Endothelial cell of umbilical vein (primary cell): Measurements from ENCODE around the gene ABHD8. TPM values are rescaled to one million over a fixed set of nuclear protein-coding genes. Genes with fewer than 3 reads are reported as not detected.

Experiments used
- BruUV-seq: library from RNA; stranded (reverse); fragments of 400-500 nt; replicated peaks from 2 replicates; lab custom pipeline; 2021; lab: Mats Ljungman, UMichigan
- CTCF ChIA-PET: fragments of 300-600, 350-600 bp; sonication (Branson Sonifier 250); formaldehyde crosslinking; loops from one replicate; lab custom pipeline; 2021; ENCODE audit warnings: antibody characterized with exemption, inconsistent platforms; lab: Charles Lee
- POLR2A ChIA-PET: fragments of 300-600, 350-600 bp; sonication (Branson Sonifier 250); formaldehyde crosslinking; loops from one replicate; lab custom pipeline; 2021; ENCODE audit warnings: antibody characterized with exemption, inconsistent platforms; lab: Charles Lee
- DNase-seq: peaks from one replicate; pipeline ENCODE4 v3.0.0-alpha.2; 2011; ENCODE audit warnings: low read depth, low spot score
- FAIRE-seq: peaks from 2 replicates; lab custom pipeline; 2011; peaks lifted over from hg19 to GRCh38; lab: Jason Lieb, UNC
- H2AFZ ChIP-seq: 2 replicates; pipeline ENCODE4 v1.6.0; 2012; ENCODE audit warnings: low read depth, low read length, control low read depth, inconsistent platforms
- H3K27ac ChIP-seq: 2 replicates; pipeline ENCODE4 v1.5.1; 2011; ENCODE audit warnings: low read depth, mild to moderate bottlenecking, control low read depth, low read length, moderate library complexity; ENCODE audit not compliant: insufficient read depth
- H3K27me3 ChIP-seq, 2 experiments: 2 replicates each; pipeline versions ENCODE4 v1.6.0 to v1.6.1; 2011; ENCODE audit warnings: low read length in 2 of 2, mixed read lengths in 1 of 2; ENCODE audit not compliant: control insufficient read depth in 2 of 2, insufficient read depth in 2 of 2
- H3K36me3 ChIP-seq, 2 experiments: 2 replicates in 1 of 2; 3 replicates in 1 of 2; pipeline ENCODE4 v1.5.1; 2011; ENCODE audit warnings: low read length in 2 of 2, mild to moderate bottlenecking in 1 of 2, moderate library complexity in 1 of 2; ENCODE audit not compliant: control insufficient read depth in 2 of 2, insufficient read depth in 2 of 2; ENCODE audit errors: extremely low read depth in 1 of 2
- H3K4me1 ChIP-seq: 3 replicates; pipeline ENCODE4 v1.5.1; 2011; ENCODE audit warnings: mild to moderate bottlenecking, low read length; ENCODE audit not compliant: control insufficient read depth, insufficient read depth; ENCODE audit errors: extremely low read depth
- H3K4me2 ChIP-seq: 2 replicates; pipeline ENCODE4 v1.6.1; 2011; ENCODE audit warnings: low read length, control low read depth, mixed read lengths; ENCODE audit not compliant: insufficient read depth
- H3K4me3 ChIP-seq, 3 experiments: fragments of 200-600 bp in 1 of 3; sonication (generic), shearing (Covaris generic) in 1 of 3; replicated peaks in 1 of 3; 2 replicates each; pipeline ENCODE4 v1.5.1; 2011 to 2016; ENCODE audit warnings: control low read depth in 3 of 3, low read length in 3 of 3, mild to moderate bottlenecking in 2 of 3, inconsistent platforms in 1 of 3, low read depth in 1 of 3, moderate library complexity in 1 of 3; ENCODE audit not compliant: insufficient read depth in 1 of 3
- H3K79me2 ChIP-seq: 2 replicates; pipeline ENCODE4 v1.6.0; 2012; ENCODE audit warnings: low read length, inconsistent platforms; ENCODE audit not compliant: control insufficient read depth, insufficient read depth
- H3K9ac ChIP-seq: replicated peaks from 2 replicates; pipeline ENCODE3; 2011; ENCODE audit warnings: low read length, control low read depth; ENCODE audit not compliant: insufficient read depth; ENCODE audit errors: extremely low read depth
- H3K9me1 ChIP-seq: replicated peaks from 3 replicates; pipeline ENCODE4 v1.6.0; 2011; ENCODE audit warnings: mild to moderate bottlenecking, low read length; ENCODE audit not compliant: control insufficient read depth, insufficient read depth; ENCODE audit errors: extremely low read depth
- H3K9me3 ChIP-seq: replicated peaks from 2 replicates; pipeline ENCODE4 v1.5.1; 2012; ENCODE audit warnings: low read length, inconsistent platforms; ENCODE audit not compliant: control insufficient read depth, insufficient read depth
- H4K20me1 ChIP-seq: replicated peaks from 2 replicates; pipeline ENCODE3; 2011; ENCODE audit warnings: mild to moderate bottlenecking, low read length; ENCODE audit not compliant: control insufficient read depth, insufficient read depth; ENCODE audit errors: extremely low read depth
- CTCF ChIP-seq, 2 donors: IDR thresholded peaks; 1 replicate in 1 of 2; 2 replicates in 1 of 2; pipeline ENCODE4 v1.5.1; 2011; ENCODE audit warnings: low read length in 2 of 2, mild to moderate bottlenecking in 2 of 2, moderate library complexity in 2 of 2, control low read depth in 1 of 2, inconsistent platforms in 1 of 2, low read depth in 1 of 2; ENCODE audit not compliant: insufficient read depth in 1 of 2; ENCODE audit errors: extremely low read depth in 1 of 2
- EZH2 ChIP-seq: IDR thresholded peaks from 2 replicates; pipeline ENCODE4 v1.6.1; 2012; ENCODE audit warnings: borderline replicate concordance, low read depth, mild to moderate bottlenecking, moderate library complexity, low read length, inconsistent platforms; ENCODE audit not compliant: severe bottlenecking
- FOS ChIP-seq: IDR thresholded peaks from 2 replicates; pipeline ENCODE4 v1.6.1; 2011; ENCODE audit warnings: mild to moderate bottlenecking, low read length, moderate library complexity, borderline replicate concordance; ENCODE audit not compliant: insufficient read depth
- GATA2 ChIP-seq: IDR thresholded peaks from 2 replicates; pipeline ENCODE4 v1.7.0; 2011; ENCODE audit warnings: low read depth, mild to moderate bottlenecking, moderate library complexity, mixed read lengths, low read length; ENCODE audit not compliant: insufficient read length, insufficient read depth
- JUN ChIP-seq: IDR thresholded peaks from 2 replicates; pipeline ENCODE4 v1.6.1; 2011; ENCODE audit warnings: borderline replicate concordance, low read depth; ENCODE audit not compliant: insufficient read length, insufficient read depth
- MAX ChIP-seq: IDR thresholded peaks from 2 replicates; pipeline ENCODE4 v1.6.1; 2011; ENCODE audit not compliant: insufficient read depth, insufficient read length
- MYC ChIP-seq: IDR thresholded peaks from one replicate; pipeline ENCODE4 v1.6.1; 2011; ENCODE audit warnings: mild to moderate bottlenecking, low read depth, low read length
- POLR2A ChIP-seq: IDR thresholded peaks from 2 replicates; pipeline ENCODE4 v1.6.1; 2012; ENCODE audit warnings: low read depth, mild to moderate bottlenecking, control low read depth, low read length
- POLR2AphosphoS5 ChIP-seq: IDR thresholded peaks from 2 replicates; pipeline ENCODE4 v1.6.1; 2012; ENCODE audit warnings: low read depth, mild to moderate bottlenecking, control low read depth, low read length, moderate library complexity; ENCODE audit not compliant: insufficient read depth
- dilution Hi-C: fragments of 300-500 bp; cut with MboI; formaldehyde crosslinking; loops from one replicate; pipeline ENCODE4 v1.15.0; 2019; ENCODE audit warnings: low sequenced_read_pairs; ENCODE audit not compliant: extremely low pct_ligation_motif_present
- intact Hi-C: fragments of 100-400 bp; cut with micrococcal nuclease; formaldehyde crosslinking; loops from one replicate; pipeline ENCODE4 v1.10.0; 2022
- polyA plus RNA-seq, 4 experiments: library from polyadenylated mRNA; depleted of rRNA in 3 of 4; stranded (reverse) in 3 of 4; unstranded in 1 of 4; fragments of >200 nt; gene quantifications; 2 replicates each; pipeline versions ENCODE4 v1.2.1 to v1.2.3, GENCODE V29; 2011 to 2012; ENCODE audit warnings: missing spikeins in 1 of 4
- total RNA-seq: library from RNA; stranded (reverse); gene quantifications from 2 replicates; pipeline ENCODE4 v1.2.3, GENCODE V29; 2021

The ABHD8 gene
- total and polyA plus RNA-seq, 2 donors (not counting 3 experiments of a cell fraction or from before 2014, with no cell fraction given), result 5.9 to 8.7 TPM

- BruUV-seq, result no TSS peak
- H3K4me2 ChIP-seq, result no peak overlapping the region
- dilution Hi-C loops, result no loop called here
- no peaks in the 10 kb centered on the region for H3K79me2 ChIP-seq
- H3K9me1 ChIP-seq, result no peaks in the 10 kb centered on the region
- intact Hi-C loops, result no loop called here
- no peak overlapping the region for H2AFZ ChIP-seq
- ChIA-PET CTCF (interaction anchor here (0.8 to 1.5 kb wide), 3 partner anchors 9 to 40 kb away, joined by 3 to 5 read pairs (median 4); partner anchors contain the start of gene USE1), POLR2A (no interaction called here)
- no peaks in the 10 kb centered on the region for H3K9me3 ChIP-seq
- H3K27me3 ChIP-seq, result no peaks in the 10 kb centered on the region
- DNase-seq (no peak), FAIRE-seq (no peak)
- H4K20me1 ChIP-seq, result no peaks in the 10 kb centered on the region
- peaks cover 0 to 40% of the 10 kb centered on the region in 2 experiments for H3K36me3 ChIP-seq
- TF ChIP-seq POLR2A, result no peak
- no peak for TF ChIP-seq GATA2
- TF ChIP-seq CTCF (IDR thresholded peaks at IDR 0.05; ENCODE audit: extremely low read depth in 1 of 2, insufficient read depth in 1 of 2, low read depth in 1 of 2, low read length in 2 of 2), result no peak
- TF ChIP-seq MYC, result no peak
- no peak for TF ChIP-seq POLR2AphosphoS5
- TF ChIP-seq EZH2, result no peak
- no peak for TF ChIP-seq FOS
- TF ChIP-seq JUN, result no peak
- TF ChIP-seq MAX, result no peak
- H3K4me3 ChIP-seq, result no peak overlapping the region
- no peak overlapping the region for H3K9ac ChIP-seq
- peaks cover under 1% of the 10 kb centered on the region for H3K4me1 ChIP-seq
- no peak overlapping the region for H3K27ac ChIP-seq
Measured at GRCh38 chr19:17254636-17255035, 48.6 kb downstream of the ABHD8 start.
